IPS-NIHi11 (cell line): Measurements from ENCODE around the gene APPL2.
"Not testable (repeated sequence)": the region's sequence is repeated elsewhere in the genome, so short reads cannot be mapped to it uniquely, and the experiment has no call there.

ENCODE experiments used
- DNase-seq: peaks from one replicate; pipeline ENCODE4 v3.0.0; 2012; ENCODE audit warnings: mixed read lengths, low spot score

Gene APPL2

DNA sequence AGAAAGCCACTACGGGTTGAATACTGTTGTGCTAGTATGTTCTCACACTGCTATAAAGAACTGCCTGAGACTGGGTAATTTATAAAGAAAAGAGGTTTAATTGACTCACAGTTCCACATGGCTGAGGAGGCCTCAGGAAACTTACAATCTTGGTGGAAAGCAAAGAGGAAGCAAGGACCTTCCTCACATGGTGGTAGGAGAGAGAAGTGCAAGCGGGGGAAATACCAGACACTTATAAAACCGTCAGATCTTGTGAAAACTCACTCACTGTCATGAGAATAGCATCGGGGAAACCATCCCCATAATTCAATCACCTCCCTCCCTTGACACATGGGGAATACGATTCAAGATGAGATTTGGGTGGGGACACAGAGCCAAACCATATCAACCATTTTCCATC, 20.5 kb upstream of the APPL2 start:
- not testable (repeated sequence) for DNase-seq

DNA sequence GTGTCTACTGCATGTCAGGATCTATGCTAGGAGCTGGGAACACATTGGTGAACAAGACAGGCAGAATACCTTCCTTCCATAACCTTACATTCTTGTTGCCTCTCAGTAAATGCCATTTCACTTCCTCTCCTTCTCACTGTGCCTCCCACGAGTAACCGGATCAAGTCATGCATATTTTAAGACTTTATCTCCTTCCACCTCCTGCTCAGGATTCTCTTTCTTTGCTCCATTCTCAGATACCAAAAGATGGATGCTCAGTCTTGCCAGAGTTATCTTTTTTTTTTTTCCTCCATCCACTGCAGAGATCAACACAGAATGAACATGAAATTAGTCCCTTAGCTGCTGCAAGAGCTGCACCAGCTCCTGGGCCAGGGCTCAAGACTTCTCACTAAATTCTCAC, 20.0 kb upstream of the APPL2 start:
- DNase-seq, result no peak

DNA sequence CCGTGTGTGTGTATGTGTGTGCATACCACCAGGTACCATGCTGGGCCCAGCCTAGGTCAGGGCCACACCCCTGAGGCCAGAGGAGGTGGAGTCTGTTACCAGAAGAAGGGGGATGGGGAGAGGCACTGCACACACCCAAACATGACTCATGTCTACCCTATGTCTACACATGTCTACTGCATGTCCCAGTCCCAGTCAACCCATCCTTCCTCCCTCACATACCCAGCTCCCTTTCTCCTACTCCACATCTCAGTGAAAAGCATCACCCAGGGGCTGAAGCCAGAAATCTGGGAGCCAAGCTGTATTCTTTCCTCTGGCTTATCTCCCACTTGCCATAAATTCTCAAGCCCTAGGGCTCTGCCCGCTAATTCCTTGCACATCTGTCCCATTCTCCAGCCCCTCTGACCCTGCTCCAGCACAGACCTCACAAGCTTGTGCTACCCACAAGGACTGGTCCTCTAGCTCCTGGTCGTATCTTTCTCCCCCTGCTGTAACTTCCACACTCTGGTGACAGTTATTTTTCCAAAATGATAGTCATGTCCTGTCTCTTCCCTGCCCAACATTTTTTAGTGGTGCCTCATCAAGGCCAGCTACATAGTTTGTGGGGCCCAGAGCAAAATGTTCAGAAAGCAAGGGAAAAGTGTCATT, 18.0 kb upstream of the APPL2 start:
- no peak for DNase-seq

DNA sequence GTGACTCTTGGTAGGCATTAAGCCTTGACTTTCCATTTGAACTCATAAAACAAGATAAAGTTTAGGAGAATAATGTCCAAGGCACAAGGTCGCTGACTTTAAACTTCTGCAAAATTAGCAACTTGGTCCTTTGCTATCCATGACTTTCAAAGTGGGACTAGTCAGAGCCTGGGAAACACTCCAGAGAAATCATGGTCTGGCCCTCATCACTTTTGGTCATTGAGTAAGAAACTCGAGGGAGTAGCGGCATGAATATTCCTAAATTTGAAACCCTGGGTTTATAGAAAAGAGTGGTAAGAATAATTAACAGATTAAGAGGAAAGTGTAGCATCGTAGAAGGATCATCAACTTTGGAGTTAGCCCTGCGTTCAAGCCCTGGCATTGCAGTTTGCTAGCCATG, 16.9 kb upstream of the APPL2 start:
- no peak for DNase-seq

DNA sequence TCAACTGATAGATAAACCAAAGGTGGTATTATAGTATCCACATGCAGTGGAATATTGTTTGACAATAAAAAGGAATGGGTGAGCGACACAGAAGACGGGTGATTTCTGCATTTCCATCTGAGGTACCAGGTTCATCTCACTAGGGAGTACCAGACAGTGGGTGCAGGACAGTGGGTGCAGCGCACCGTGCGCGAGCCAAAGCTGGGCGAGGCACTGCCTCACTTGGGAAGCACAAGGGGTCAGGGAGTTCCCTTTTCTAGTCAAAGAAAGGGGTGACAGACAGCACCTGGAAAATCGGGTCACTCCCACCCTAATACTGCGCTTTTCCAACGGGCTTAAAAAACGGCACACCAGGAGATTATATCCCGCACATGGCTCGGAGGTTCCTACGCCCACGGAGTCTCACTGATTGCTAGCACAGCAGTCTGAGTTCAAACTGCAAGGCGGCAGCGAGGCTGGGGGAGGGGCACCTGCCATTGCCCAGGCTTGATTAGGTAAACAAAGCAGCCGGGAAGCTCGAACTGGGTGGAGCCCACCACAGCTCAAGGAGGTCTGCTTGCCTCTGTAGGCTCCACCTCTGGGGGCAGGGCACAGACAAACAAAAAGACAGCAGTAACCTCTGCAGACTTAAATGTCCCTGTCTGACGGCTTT, 9.9 kb upstream of the APPL2 start:
- not testable (repeated sequence) for DNase-seq

DNA sequence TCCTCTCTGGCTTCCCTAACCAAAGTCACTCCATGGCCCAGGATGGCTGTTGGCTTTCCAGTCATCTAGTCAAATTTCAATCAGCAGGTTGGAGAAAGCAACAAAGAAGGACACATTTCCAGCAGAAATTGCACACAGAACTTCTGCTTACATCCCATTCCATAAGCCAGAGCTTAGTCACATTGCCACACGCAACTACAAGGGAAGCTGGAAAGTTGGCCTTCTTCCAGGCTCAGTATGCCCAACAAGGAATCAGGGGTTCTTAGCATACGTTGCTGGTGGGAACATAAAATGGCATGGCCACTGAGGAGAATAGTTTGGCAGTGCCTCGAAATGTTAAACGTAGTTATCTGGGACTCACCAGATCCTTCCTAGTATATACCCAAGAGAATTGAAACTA, 9.3 kb upstream of the APPL2 start:
- no peak for DNase-seq

DNA sequence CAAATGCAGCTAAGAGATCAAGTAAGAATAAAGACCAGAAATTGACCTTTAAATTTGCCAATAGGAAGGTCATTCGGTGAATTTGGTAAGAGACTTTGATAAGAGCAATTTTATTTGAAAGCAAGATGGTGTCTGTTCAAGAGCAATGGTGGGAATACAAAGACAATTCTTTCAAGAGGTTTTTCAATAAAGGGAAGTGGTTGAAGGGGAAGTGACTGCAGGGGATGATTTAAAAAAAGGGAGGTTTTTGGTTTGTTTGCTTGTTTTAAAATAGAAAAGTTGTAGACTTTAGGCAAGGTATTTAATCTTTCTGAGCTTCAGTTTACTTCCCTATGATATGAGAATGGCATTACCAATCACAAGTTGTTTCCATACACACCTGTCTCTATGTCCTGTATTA, 4.3 kb upstream of the APPL2 start:
- DNase-seq, result no peak

DNA sequence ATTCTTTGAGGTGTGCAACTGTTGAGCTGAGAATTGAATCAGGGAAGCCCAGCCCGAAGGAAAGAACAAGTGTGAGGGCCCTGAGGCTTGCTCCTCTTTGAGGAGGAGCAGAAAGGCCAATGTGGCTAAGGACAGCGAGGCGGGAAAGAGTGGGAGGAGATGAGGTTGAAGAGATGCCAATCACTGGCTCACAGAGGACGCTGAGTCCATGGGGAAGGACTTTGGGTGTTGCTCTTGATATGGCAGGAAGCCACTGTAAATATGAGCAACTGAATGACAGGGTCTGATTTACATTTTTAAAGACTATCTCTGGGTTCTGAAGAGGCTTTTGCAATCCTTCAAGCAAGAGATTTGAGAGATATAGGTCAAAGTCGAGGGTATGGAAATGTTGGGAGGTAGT, 3.3 kb upstream of the APPL2 start:
- no peak for DNase-seq

DNA sequence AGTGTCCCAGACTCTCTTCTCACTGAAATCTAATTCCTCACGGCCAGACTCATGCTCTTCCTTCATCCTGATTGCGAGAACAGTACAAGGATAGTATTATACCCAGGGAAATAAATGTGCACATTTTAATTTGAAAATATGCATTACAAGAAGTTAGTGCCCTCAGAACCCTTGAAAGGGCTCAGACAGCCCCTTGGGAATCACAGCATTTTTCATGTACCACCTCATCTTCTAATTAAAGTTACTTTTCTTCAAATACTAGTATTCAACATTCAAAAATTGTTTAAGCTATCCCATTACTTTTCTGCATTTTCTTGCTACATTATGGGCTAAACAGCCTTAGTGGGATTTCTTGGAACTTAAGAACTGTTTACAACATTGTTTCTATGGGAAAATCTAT, 1.7 kb upstream of the APPL2 start:
- DNase-seq, result no peak

DNA sequence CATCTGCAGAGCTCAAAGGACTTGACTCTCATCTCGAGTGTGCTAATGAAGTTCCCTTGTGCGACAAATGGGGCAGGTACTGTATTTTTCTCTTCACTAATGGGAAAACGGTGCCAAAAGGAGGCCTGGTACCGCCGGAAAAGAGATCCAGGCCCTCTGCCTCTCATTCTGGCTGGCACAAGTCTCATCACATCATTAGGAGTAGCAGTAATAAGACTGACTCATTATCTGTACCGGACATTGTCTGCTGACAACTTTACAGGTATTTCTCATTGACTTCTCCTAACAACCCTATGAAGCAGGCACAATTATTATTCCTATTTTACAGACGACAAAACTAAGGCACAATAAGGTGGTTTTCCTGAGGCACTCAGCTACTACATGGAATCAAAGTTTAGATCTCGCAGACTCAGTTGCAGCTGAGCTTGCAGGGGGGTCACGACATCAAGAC, 668 bp downstream of the APPL2 start:
- DNase-seq, result peak; percentile 10

DNA sequence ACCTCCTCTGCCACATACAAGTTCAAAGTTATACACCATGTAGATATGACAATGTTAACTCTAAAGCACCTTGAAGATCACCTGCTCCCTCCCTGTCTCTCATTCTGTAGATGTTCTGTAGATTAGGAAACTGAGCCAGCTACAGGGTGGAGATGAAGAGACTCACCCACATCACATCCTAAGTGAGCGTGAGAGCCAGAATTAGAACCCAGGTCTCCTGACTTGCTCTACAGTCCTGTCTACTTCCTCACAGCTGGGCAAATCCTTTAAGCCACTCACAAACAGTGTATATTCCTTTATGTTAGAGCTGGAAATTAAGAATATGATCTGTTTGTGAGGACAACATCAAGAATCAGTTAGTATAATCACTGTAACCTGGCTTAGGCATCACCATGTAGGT, 1.8 kb downstream of the APPL2 start:
- no peak for DNase-seq

DNA sequence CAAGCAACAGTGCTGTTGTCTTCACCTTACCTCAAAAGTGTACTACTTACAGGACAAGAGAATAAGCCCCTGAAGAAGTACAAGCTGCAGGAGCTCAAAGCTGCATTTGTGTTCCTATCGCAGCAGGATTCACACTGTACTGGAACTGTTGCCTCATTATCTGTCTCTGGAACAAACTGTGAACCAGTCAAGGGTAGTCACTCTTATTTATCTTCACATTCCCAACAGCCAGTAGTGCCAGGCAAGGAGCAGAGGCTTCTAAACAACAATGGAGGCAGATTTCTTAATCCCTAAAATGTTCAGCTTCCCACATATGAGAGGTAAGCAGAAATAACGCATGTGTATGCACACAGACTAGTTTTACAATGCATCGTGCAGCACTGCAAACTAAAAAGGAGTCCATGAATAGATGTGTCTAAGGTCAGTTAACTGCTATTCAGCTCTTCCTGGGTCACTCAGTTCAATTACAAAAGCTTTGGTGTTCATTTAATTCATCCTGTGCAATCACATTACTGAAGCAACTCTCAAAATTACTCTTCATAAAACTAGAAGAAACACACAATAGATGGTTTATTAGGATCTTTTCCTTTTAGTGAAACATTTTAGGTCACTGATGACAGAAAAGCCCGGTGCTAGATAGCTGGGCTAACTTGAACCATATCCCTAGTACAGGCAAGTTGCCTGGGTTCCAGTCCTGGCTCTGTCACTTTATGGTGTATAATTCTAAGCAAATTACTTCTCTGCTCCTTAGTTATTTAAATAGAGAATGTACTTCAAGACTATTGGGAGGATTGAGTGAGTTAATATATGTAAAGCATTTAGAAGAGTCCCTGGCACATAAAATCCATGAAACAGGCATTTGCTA, 2.7 kb downstream of the APPL2 start:
- no peak for DNase-seq

DNA sequence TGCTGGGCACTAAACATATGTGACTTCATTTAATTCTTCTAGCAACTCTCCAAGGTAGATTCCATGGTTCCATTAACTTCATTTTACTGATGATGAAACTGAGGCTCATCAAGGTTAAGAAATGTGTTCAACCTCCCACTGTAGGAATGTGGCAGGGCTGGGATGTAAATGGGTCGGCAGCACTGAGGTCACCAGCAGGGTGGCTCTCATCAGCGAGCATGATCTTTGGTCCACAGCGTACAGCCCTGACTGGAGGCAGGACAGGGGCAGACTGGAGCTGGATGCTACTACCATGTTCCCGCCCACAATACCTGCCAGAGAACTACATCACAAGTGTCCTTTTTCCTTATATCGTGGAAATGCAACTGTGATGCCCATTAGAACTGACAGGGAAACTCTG, 4.6 kb downstream of the APPL2 start:
- DNase-seq, result no peak

DNA sequence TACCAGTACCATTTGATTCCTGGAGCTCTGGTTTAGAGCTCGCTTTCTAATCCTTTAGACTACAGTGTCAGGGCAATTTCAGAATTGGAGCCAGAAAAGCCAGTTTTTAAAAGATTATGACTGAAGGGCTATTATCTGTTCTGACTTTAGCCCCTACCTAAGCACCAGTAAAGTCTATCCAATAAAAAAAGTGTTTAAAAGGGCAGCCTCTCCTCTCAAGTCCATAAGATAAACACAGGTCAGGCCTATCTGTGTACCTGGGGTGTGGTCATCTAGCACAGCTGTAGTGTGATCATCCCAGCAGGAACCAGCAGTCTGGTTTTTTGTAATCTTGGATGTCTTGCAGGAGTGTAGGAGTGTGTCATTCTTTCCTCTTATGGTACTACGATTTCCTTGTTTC, 6.6 kb downstream of the APPL2 start:
- no peak for DNase-seq

DNA sequence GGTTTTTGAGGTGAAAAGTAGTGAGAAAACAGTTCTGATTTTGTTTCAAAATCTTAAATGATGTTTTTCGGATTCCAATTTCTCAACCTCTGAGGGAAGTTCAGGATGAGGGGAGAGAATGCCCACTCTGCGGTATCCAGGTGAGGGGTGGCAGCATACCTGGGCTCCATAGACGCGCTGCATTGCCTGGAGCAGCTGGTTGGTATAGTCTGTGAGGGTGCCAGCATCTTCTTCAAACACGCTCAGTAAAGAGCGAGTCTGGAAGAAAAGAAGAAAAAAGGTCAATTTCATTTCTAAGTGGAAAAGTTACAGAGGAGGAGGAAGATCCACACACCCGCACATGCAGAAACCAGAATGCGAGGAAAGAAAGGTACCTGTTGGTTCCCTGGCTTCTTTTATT, 7.0 kb downstream of the APPL2 start:
- no peak for DNase-seq

DNA sequence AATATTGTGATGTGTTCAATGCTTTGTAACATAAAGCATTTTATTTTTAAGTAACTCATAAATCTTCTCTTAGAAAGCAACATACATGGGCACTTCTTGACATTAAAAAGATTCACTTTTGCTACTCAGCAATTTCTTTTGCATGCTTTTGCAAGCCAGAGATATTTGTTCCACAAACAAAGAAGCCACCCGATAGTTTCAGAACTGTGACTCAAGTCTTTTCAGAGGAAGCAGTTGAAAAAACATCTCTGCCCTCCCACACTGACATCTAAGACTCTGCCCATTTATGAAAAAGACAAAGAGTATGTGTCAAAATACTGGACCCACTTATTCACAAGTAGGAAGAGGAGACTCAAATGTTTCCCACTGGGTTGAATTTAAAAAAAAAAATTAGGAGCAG, 7.5 kb downstream of the APPL2 start:
- DNase-seq, result no peak

DNA sequence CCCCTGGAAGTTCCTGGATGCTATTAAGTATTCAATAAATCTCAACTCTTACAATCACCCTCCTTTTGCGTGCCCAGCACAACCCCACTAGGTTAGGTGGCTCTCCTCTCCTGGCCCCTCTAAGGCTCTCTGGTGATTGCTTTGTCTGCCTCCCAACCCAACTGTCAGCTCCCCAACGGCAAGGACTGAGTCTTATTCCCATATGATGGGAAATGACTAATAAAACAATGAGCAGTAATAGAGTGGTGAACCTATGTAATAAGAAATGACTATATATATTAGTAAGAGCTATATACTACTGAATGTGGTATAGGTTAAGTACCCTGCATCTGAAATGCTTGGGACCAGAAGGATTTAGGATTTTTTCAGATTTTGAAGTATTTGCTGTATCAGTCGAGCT, 8.1 kb downstream of the APPL2 start:
- DNase-seq, result no peak

DNA sequence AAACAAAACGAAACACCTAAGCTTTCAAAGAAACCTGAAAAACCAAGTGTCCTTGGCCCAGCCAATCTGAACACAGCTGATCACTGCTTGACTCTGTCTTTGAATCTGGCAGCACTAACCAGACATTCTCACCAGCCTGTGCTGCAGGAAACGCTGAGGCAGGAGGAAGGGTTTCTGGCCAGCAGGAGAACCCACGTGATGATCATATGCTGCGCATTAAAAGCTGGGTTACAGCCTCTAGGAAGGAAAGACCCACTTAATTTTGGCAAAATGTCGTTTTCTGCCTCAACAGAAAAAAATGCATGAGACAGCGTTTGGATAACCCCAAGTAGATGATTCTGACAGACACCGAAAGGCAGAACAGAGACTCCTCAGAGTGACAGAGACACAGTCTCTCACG, 9.8 kb downstream of the APPL2 start:
- no peak for DNase-seq

DNA sequence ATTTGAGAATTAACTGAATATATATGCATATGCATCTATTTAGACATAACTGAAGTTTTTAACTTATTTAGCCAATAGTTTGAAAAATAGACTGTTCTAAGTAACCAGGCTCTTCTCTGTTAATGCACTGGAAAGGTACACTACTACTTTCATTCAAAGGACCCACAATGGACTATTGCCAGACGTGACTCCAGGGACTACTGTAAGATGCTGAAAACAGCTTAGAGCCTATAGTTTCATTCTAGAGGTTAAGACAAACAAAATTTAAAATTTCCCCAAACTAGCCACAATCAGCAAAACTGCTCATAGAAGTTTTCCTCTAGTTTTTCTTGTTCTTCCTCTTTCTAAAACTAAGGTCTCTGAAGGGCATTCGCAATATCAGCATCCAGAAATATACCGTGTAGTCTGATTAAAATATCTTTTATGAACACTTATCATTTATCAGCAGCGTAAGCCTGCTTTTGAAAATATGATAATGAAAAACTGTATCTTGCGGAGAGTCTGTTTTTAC, 10.4 kb downstream of the APPL2 start:
- no peak for DNase-seq

DNA sequence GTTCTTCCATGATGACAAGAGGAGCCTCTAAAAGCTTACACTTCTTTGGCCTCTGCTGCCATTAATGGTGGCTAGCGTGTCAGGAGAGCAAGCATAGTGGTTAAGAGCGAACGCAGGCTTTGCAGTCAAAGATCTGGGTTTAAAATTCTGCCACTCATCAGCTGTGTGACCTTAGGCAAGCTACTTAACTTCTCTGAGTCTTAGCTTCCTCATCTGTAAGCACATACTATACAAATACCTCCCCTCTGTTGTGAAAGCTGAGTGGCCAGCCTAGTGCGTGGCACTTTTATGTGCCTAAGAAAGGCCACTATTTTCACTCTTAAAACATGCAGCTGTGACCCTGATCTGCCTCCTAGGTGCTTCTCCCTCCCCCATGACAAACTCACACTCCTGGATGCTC, 11.6 kb downstream of the APPL2 start:
- no peak for DNase-seq

DNA sequence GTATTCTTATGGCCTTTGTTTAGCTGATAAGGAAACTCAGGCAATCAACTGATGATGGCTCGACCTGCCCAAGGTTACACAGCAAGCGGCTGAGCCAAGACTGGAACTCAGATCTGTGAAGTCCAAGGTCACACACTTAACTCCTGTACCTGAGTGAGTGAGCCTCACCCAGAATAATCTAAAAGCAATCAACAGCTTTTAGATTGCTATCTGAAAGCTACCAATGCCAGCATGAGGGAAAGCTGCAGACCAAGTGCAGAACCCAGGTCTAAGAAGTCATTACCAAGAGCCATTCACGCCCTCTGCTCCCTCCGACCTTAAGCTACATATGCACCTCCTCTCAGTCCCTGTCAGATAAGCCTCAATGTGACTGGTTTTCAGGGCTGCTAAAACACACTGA, 12.1 kb downstream of the APPL2 start:
- DNase-seq, result no peak

DNA sequence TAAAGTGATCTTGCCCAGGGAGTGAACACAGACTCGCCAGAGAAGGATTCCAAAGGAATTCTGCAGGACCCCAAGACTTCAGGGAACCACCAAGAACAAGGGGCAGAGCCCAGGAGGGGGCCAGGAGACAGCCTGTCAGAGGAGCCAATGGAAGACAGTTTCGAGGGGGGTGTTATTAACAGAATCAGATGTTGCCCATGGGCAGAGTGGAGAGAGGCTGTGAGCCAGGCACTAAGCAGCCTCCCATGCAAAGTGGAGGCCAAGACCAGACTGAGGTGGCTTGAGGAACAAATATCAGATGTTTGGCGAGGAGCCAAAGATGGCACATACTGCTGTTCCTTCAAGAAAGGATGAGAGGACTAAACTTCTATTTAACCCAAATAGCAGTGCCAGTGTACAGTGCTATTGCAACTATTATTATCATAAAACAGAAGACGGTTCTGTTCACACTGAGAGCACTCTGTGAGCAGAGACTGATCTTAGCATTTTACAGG, 12.6 kb downstream of the APPL2 start:
- no peak for DNase-seq
